ENCODE results near the gene MYL12B. TPM values are rescaled to one million over a fixed set of nuclear protein-coding genes. Genes with fewer than 3 reads are reported as not detected.
A peak's percentile ranks its signal among the peaks of the same experiment; 100 is the strongest.

Gene MYL12B
- total and polyA plus RNA-seq, 2 of the 8 experiments (the other 6 are each of a cell fraction or from before 2014, with no cell fraction given), result 174 to 188 TPM

GRCh38 chr18:3266062-3266608, 4.2 kb downstream of the MYL12B start:
- H3K4ac ChIP-seq (replicated peaks; ENCODE audit: insufficient read length, low read depth, low read length), result no peak overlapping the region
- no peak overlapping the region for H2BK5ac ChIP-seq (ENCODE audit: low read depth, low read length)
- H2BK15ac ChIP-seq (ENCODE audit: low read length), result no peak overlapping the region
- no peak for DNase-seq (ENCODE audit: low read depth in 1 of 2, low spot score in 2 of 2)
- H3K4me2 ChIP-seq (ENCODE audit: insufficient read depth in 1 of 2, low read depth in 2 of 2, low read length in 2 of 2), result no peak overlapping the region
- no peak overlapping the region; the same call in 1 of the 2 replicates for H4K8ac ChIP-seq (ENCODE audit: extremely low read depth, insufficient read depth, low read length)
- H4K5ac ChIP-seq (ENCODE audit: insufficient read length, low read depth, low read length), result no peak overlapping the region
- H2AFZ ChIP-seq (ENCODE audit: low read length), result no peak overlapping the region
- H3K79me2 ChIP-seq (ENCODE audit: control insufficient read depth in 1 of 2, insufficient read depth in 2 of 2, low read length in 2 of 2), result peaks cover 54 to 89% of the 10 kb centered on the region in 2 experiments
- FAIRE-seq, result no peak
- peaks cover 6 to 29% of the 10 kb centered on the region in 2 experiments for H4K20me1 ChIP-seq (replicated peaks in 1 of 2; ENCODE audit: control insufficient read depth in 1 of 2, insufficient read depth in 2 of 2, low read length in 2 of 2)
- peaks cover 5% of the 10 kb centered on the region for H3K23me2 ChIP-seq (ENCODE audit: low read depth, low read length)
- H3K27me3 ChIP-seq (replicated peaks in 1 of 4; ENCODE audit: control insufficient read depth in 3 of 4, extremely low read depth in 1 of 4, insufficient read depth in 3 of 4, low read length in 3 of 4), result no peaks in the 10 kb centered on the region
- H3K23ac ChIP-seq (ENCODE audit: insufficient read length), result no peak overlapping the region
- TF ChIP-seq TEAD4 (IDR thresholded peaks at IDR 0.05; ENCODE audit: low read depth, low read length) (no peak), CEBPB (IDR thresholded peaks at IDR 0.05; ENCODE audit: low read depth, low read length) (no peak), BACH1 (IDR thresholded peaks at IDR 0.05; ENCODE audit: low read length) (no peak), YY1 (IDR thresholded peaks at IDR 0.05; ENCODE audit: low read depth, low read length) (peak; percentile 77; the same call in 1 of the 2 replicates), CBX5 (IDR thresholded peaks at IDR 0.05; ENCODE audit: low read depth, low read length) (no peak)
- H3K18ac ChIP-seq (ENCODE audit: extremely low read depth, low read length), result no peak overlapping the region
- H2BK12ac ChIP-seq (ENCODE audit: low read depth, low read length), result no peak overlapping the region
- H3K56ac ChIP-seq (replicated peaks; ENCODE audit: insufficient read length, low read depth, low read length), result no peak overlapping the region
- no peaks in the 10 kb centered on the region for H3K36me3 ChIP-seq (ENCODE audit: control insufficient read depth in 2 of 4, insufficient read depth in 4 of 4, low read length in 3 of 4)
- H3K14ac ChIP-seq (ENCODE audit: insufficient read length), result no peak overlapping the region
- peaks cover 8% of the 10 kb centered on the region for H3K79me1 ChIP-seq (ENCODE audit: low read depth, low read length)
- POLR2A ChIA-PET (ENCODE audit: partially characterized antibody), result interaction anchor here (4.3 kb wide), 1 partner anchor 19 kb away, joined by 26 read pairs; the partner anchor contains the start of gene MYL12A
- H3K4me3 ChIP-seq (ENCODE audit: extremely low read depth in 1 of 4, insufficient read depth in 2 of 4, low read depth in 3 of 4, low read length in 4 of 4), result no peak overlapping the region
- H3K9ac ChIP-seq (replicated peaks in 1 of 4; ENCODE audit: extremely low read depth in 1 of 4, low read depth in 3 of 4, low read length in 3 of 4), result no peak overlapping the region
- H2BK120ac ChIP-seq (replicated peaks; ENCODE audit: low read depth, low read length), result no peak overlapping the region
- CTCF ChIA-PET (ENCODE audit: partially characterized antibody), result interaction anchor here (0.6 to 1.1 kb wide), 3 partner anchors 17 to 409 kb away, joined by 3 to 4 read pairs (median 3); no protein-coding TSS in a partner anchor
- peak overlapping the region; percentile 7; the same call in 1 of the 2 replicates for H2AK5ac ChIP-seq (ENCODE audit: low read depth, low read length)
- H3K4me1 ChIP-seq (replicated peaks in 1 of 4; ENCODE audit: control insufficient read depth in 3 of 4, insufficient read depth in 4 of 4, low read length in 3 of 4), result peaks cover 0 to 6% (median 1%) of the 10 kb centered on the region in 4 experiments; a peak in 4 of 7 replicates
- 68% methylated on average over 7 of the region's 7 CpGs; no CpG with 5 or more reads in 1 of the 2 experiments for whole genome bisulfite sequencing, 2 experiments (ENCODE audit: extremely low coverage in 1 of 2, insufficient coverage in 1 of 2, insufficient read length in 1 of 2, insufficient replicate concordance in 2 of 2, low coverage in 1 of 2, low lambda C conversion rate in 2 of 2, missing lambda C conversion rate in 1 of 2)
- H2BK20ac ChIP-seq (ENCODE audit: low read length), result no peak overlapping the region
- no peak overlapping the region; the same call in 1 of the 2 replicates for H3K27ac ChIP-seq (ENCODE audit: low read depth, low read length)
- no peak overlapping the region for H4K91ac ChIP-seq (replicated peaks; ENCODE audit: insufficient read length, low read length)
- H3K9me3 ChIP-seq (ENCODE audit: insufficient read depth in 2 of 2, low read depth in 1 of 2, low read length in 1 of 2), result no peaks in the 10 kb centered on the region

Measured in H1 (cell line).